Stomach (tissue), 4 donors: Measurements from ENCODE around the gene HNRNPF.

ENCODE experiments used
- POLR2A ChIP-seq, 4 donors: fragments of 450-650 bp; IDR thresholded peaks; one replicate each; pipeline ENCODE4 v1.6.1; 2016; ENCODE audit warnings: antibody characterized with exemption in 4 of 4, control low read depth in 2 of 4, mild to moderate bottlenecking in 1 of 4, moderate library complexity in 1 of 4
- TF ChIP-seq, protein P1 (sequence below), 7 experiments: fragments of 450-650 bp in 4 of 7; fragments of 200-600 bp in 3 of 7; sonication (generic) in 3 of 7; IDR thresholded peaks; one replicate each; pipeline ENCODE4 v1.5.1; 2016 to 2019; ENCODE audit warnings: antibody characterized with exemption in 7 of 7, control low read depth in 2 of 7, mild to moderate bottlenecking in 1 of 7

DNA sequence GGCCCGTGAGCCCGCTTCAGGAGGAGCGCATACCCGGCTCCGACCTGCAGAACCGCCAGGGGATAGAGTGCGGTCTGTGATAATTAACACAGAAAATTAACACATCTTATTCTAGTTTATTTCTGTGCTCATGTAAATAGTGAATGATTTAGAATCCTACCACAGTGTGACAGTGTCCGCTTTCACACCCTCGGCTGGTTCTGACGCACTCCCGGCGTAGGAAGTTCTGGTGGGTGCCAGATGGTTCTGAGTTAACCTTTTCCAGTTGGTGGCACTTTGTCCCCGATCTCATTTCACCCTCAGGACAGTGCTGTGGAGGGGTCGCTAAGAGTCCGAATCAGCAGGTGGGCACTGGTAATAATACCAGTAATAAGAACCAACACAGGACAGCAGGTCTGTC, 65.9 kb downstream of the HNRNPF start:
- TF ChIP-seq, protein P1, sequence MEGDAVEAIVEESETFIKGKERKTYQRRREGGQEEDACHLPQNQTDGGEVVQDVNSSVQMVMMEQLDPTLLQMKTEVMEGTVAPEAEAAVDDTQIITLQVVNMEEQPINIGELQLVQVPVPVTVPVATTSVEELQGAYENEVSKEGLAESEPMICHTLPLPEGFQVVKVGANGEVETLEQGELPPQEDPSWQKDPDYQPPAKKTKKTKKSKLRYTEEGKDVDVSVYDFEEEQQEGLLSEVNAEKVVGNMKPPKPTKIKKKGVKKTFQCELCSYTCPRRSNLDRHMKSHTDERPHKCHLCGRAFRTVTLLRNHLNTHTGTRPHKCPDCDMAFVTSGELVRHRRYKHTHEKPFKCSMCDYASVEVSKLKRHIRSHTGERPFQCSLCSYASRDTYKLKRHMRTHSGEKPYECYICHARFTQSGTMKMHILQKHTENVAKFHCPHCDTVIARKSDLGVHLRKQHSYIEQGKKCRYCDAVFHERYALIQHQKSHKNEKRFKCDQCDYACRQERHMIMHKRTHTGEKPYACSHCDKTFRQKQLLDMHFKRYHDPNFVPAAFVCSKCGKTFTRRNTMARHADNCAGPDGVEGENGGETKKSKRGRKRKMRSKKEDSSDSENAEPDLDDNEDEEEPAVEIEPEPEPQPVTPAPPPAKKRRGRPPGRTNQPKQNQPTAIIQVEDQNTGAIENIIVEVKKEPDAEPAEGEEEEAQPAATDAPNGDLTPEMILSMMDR (IDR thresholded peaks at IDR 0.05) = no peak
- no peak for TF ChIP-seq POLR2A (IDR thresholded peaks at IDR 0.05)
